Prostate gland (tissue), 2 donors: Measurements from ENCODE around the gene MEA1.

Experiments
- POLR2A ChIP-seq: fragments of 450-650 bp; IDR thresholded peaks from one replicate; pipeline ENCODE4 v1.6.1; 2016; ENCODE audit warnings: antibody characterized with exemption, mild to moderate bottlenecking
- POLR2AphosphoS5 ChIP-seq: sonication (generic); formaldehyde crosslinking; IDR thresholded peaks from one replicate; pipeline ENCODE4 v1.6.1; 2017; ENCODE audit warnings: antibody characterized with exemption
- TF ChIP-seq, protein P1 (sequence below), 4 experiments: fragments of 200-600 bp in 2 of 4; fragments of 450-650 bp in 2 of 4; sonication (generic) in 2 of 4; IDR thresholded peaks; 1 replicate in 3 of 4; 2 replicates in 1 of 4; pipeline ENCODE4 v1.5.1; 2016 to 2019; ENCODE audit warnings: antibody characterized with exemption in 4 of 4, mild to moderate bottlenecking in 2 of 4, moderate library complexity in 2 of 4

DNA sequence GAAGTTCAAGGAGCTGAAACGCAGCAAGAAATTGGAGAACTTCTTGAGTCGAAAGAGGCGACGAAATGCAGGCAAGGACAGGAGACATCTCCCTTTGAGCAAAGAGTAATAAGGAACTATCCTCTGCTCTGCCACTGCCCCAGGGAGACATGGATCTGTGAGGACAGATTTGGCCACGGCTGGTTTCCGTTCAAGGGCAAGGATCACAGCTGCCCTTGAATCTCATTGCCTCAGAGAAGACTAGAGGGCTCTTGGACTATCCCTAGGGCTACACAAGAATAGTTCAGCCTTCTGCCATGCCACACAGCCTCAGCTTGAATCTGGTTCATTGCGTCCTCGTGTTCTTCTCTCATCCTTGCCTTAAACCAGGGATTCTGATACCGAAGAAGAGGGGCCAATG is 15.4 kb upstream of the MEA1 start:
- TF ChIP-seq, protein P1, sequence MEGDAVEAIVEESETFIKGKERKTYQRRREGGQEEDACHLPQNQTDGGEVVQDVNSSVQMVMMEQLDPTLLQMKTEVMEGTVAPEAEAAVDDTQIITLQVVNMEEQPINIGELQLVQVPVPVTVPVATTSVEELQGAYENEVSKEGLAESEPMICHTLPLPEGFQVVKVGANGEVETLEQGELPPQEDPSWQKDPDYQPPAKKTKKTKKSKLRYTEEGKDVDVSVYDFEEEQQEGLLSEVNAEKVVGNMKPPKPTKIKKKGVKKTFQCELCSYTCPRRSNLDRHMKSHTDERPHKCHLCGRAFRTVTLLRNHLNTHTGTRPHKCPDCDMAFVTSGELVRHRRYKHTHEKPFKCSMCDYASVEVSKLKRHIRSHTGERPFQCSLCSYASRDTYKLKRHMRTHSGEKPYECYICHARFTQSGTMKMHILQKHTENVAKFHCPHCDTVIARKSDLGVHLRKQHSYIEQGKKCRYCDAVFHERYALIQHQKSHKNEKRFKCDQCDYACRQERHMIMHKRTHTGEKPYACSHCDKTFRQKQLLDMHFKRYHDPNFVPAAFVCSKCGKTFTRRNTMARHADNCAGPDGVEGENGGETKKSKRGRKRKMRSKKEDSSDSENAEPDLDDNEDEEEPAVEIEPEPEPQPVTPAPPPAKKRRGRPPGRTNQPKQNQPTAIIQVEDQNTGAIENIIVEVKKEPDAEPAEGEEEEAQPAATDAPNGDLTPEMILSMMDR (IDR thresholded peaks at IDR 0.05), result no peak
- TF ChIP-seq POLR2AphosphoS5 (no peak), POLR2A (no peak)
